ENCODE measurements around the gene TSPAN5.

The TSPAN5 gene

GRCh38 chr4:98611677-98612317, 46.6 kb downstream of the TSPAN5 start:
- Histone ChIP-seq H3K36me3 (ENCODE audit: low read length) (no peaks in the 10 kb centered on the region), H3K9ac (ENCODE audit: low read length) (no peak overlapping the region), H3K4me3 (ENCODE audit: insufficient read depth, low read length, poor library complexity, severe bottlenecking) (no peak overlapping the region), H2AFZ (ENCODE audit: low read depth, low read length, severe bottlenecking) (no peak overlapping the region), H3K9me2 (replicated peaks; ENCODE audit: insufficient read depth, low read length) (no peaks in the 10 kb centered on the region), H3K9me3 (ENCODE audit: insufficient read depth, low read length) (no peaks in the 10 kb centered on the region), H4K20me1 (ENCODE audit: low read depth, low read length) (no peaks in the 10 kb centered on the region), H3K79me2 (ENCODE audit: insufficient read depth, low read length) (no peaks in the 10 kb centered on the region), H3K4me2 (ENCODE audit: low read depth, low read length, poor library complexity, severe bottlenecking) (no peak overlapping the region), H3K27ac (ENCODE audit: low read depth, low read length) (no peak overlapping the region), H3F3A (ENCODE audit: insufficient read depth) (no peaks in the 10 kb centered on the region), H3K27me3 (ENCODE audit: low read length) (no peaks in the 10 kb centered on the region)
- TF ChIP-seq CTCF (IDR thresholded peaks at IDR 0.05; ENCODE audit: insufficient read depth, low read length, poor library complexity, severe bottlenecking) (no peak), EZH2phosphoT487 (conservative IDR thresholded peaks at IDR 0.05; ENCODE audit: low read length) (no peak)

GRCh38 chr4:98610926-98611676, 47.3 kb downstream of the TSPAN5 start:
- Histone ChIP-seq H3K9ac (ENCODE audit: low read length) (no peak overlapping the region), H3K9me2 (replicated peaks; ENCODE audit: insufficient read depth, low read length) (no peaks in the 10 kb centered on the region), H3K4me2 (ENCODE audit: low read depth, low read length, poor library complexity, severe bottlenecking) (no peak overlapping the region), H3K27ac (ENCODE audit: low read depth, low read length) (no peak overlapping the region), H3F3A (ENCODE audit: insufficient read depth) (no peaks in the 10 kb centered on the region), H3K4me3 (ENCODE audit: insufficient read depth, low read length, poor library complexity, severe bottlenecking) (no peak overlapping the region), H4K20me1 (ENCODE audit: low read depth, low read length) (no peaks in the 10 kb centered on the region), H2AFZ (ENCODE audit: low read depth, low read length, severe bottlenecking) (no peak overlapping the region), H3K27me3 (ENCODE audit: low read length) (no peaks in the 10 kb centered on the region), H3K79me2 (ENCODE audit: insufficient read depth, low read length) (no peaks in the 10 kb centered on the region), H3K36me3 (ENCODE audit: low read length) (no peaks in the 10 kb centered on the region), H3K9me3 (ENCODE audit: insufficient read depth, low read length) (no peaks in the 10 kb centered on the region)
- TF ChIP-seq EZH2phosphoT487 (conservative IDR thresholded peaks at IDR 0.05; ENCODE audit: low read length) (no peak), CTCF (IDR thresholded peaks at IDR 0.05; ENCODE audit: insufficient read depth, low read length, poor library complexity, severe bottlenecking) (no peak)

GRCh38 chr4:98610431-98610830, 48.0 kb downstream of the TSPAN5 start:
- no peaks in the 10 kb centered on the region for H3F3A ChIP-seq (ENCODE audit: insufficient read depth)
- H3K9me3 ChIP-seq (ENCODE audit: insufficient read depth, low read length): no peaks in the 10 kb centered on the region
- TF ChIP-seq CTCF (IDR thresholded peaks at IDR 0.05; ENCODE audit: insufficient read depth, low read length, poor library complexity, severe bottlenecking) (no peak), EZH2phosphoT487 (conservative IDR thresholded peaks at IDR 0.05; ENCODE audit: low read length) (no peak)
- no peaks in the 10 kb centered on the region for H3K27me3 ChIP-seq (ENCODE audit: low read length)
- no peak overlapping the region for H3K27ac ChIP-seq (ENCODE audit: low read depth, low read length)
- no peak overlapping the region for H3K4me2 ChIP-seq (ENCODE audit: low read depth, low read length, poor library complexity, severe bottlenecking)
- H3K79me2 ChIP-seq (ENCODE audit: insufficient read depth, low read length): no peaks in the 10 kb centered on the region
- H2AFZ ChIP-seq (ENCODE audit: low read depth, low read length, severe bottlenecking): no peak overlapping the region
- no peak overlapping the region for H3K9ac ChIP-seq (ENCODE audit: low read length)
- no peaks in the 10 kb centered on the region for H3K36me3 ChIP-seq (ENCODE audit: low read length)
- no peak overlapping the region for H3K4me3 ChIP-seq (ENCODE audit: insufficient read depth, low read length, poor library complexity, severe bottlenecking)
- no peaks in the 10 kb centered on the region for H4K20me1 ChIP-seq (ENCODE audit: low read depth, low read length)
- H3K9me2 ChIP-seq (replicated peaks; ENCODE audit: insufficient read depth, low read length): no peaks in the 10 kb centered on the region

All from SU-DHL-6 (cell line).